ENCODE results near the gene HM13. TPM values are rescaled to one million over a fixed set of nuclear protein-coding genes. Genes with fewer than 3 reads are reported as not detected.

The HM13 gene
- total RNA-seq, 5 donors from 2014 or later (not counting 1 experiment from before 2014, with no cell fraction given), result 108 to 149 (median 140) TPM

GRCh38 chr20:31549513-31549880 is 35.3 kb downstream of the HM13 start:
- H3K27me3 ChIP-seq (replicated peaks in 1 of 2; ENCODE audit: control insufficient read depth in 2 of 2, extremely low read depth in 1 of 2, insufficient read depth in 2 of 2, low read length in 1 of 2), result no peaks in the 10 kb centered on the region
- ATAC-seq (replicated peaks in 1 of 4) (no peak), DNase-seq (no peak)
- no peak overlapping the region for H3K27ac ChIP-seq (ENCODE audit: low read length)
- Mint-ChIP-seq H3K27me3 (no peaks in the 10 kb centered on the region), H3K4me3 (no peak overlapping the region), H3K27ac (peak overlapping the region in 1 of 2 donors; percentile 4), H3K9me3 (no peaks in the 10 kb centered on the region), H3K4me1 (peaks cover 19 to 23% (median 23%) of the 10 kb centered on the region in 3 donors), H3K36me3 (peaks cover 43% of the 10 kb centered on the region)
- peaks cover 0 to 51% of the 10 kb centered on the region in 2 donors for H3K36me3 ChIP-seq (ENCODE audit: control insufficient read depth in 2 of 2, extremely low read depth in 1 of 2, insufficient read depth in 1 of 2, low read length in 1 of 2)
- ChIA-PET CTCF (no interaction called here), POLR2A (no interaction called here)
- 93% methylated on average over 3 of the region's 5 CpGs for WGBS (ENCODE audit: insufficient coverage)
- no peaks in the 10 kb centered on the region for H3K9me3 ChIP-seq
- H3K4me1 ChIP-seq (ENCODE audit: control insufficient read depth in 1 of 2, extremely low read depth in 1 of 2, insufficient read depth in 2 of 2, low read length in 2 of 2), result peaks cover 0 to 22% of the 10 kb centered on the region in 2 experiments
- H3K4me3 ChIP-seq (ENCODE audit: control insufficient read depth in 1 of 2, extremely low read depth in 1 of 2, low read length in 1 of 2), result no peak overlapping the region

- H3K4me3 Mint-ChIP-seq, result no peak overlapping the region
- Histone ChIP-seq H3K4me3 (ENCODE audit: control insufficient read depth in 1 of 2, extremely low read depth in 1 of 2, low read length in 1 of 2) (no peak overlapping the region), H3K36me3 (ENCODE audit: control insufficient read depth in 2 of 2, extremely low read depth in 1 of 2, insufficient read depth in 1 of 2, low read length in 1 of 2) (peaks cover 1 to 51% of the 10 kb centered on the region in 2 donors), H3K27ac (ENCODE audit: low read length) (no peak overlapping the region), H3K9me3 (no peaks in the 10 kb centered on the region), H3K4me1 (ENCODE audit: control insufficient read depth in 1 of 2, extremely low read depth in 1 of 2, insufficient read depth in 2 of 2, low read length in 2 of 2) (peaks cover 0 to 22% of the 10 kb centered on the region in 2 experiments), H3K27me3 (replicated peaks in 1 of 2; ENCODE audit: control insufficient read depth in 2 of 2, extremely low read depth in 1 of 2, insufficient read depth in 2 of 2, low read length in 1 of 2) (no peaks in the 10 kb centered on the region)
- ChIA-PET CTCF (interaction anchor here in 1 of 2 donors (0.5 to 1.0 kb wide), 2 partner anchors 47 to 112 kb away, joined by 3 to 4 read pairs; no protein-coding TSS in a partner anchor), POLR2A (no interaction called here)
- peaks cover 43% of the 10 kb centered on the region for H3K36me3 Mint-ChIP-seq
- WGBS (ENCODE audit: insufficient coverage), result 94% methylated on average over 10 of the region's 13 CpGs
- no peaks in the 10 kb centered on the region for H3K9me3 Mint-ChIP-seq
- no peaks in the 10 kb centered on the region for H3K27me3 Mint-ChIP-seq
- no peak for DNase-seq
- peaks cover 19 to 23% (median 23%) of the 10 kb centered on the region in 3 donors for H3K4me1 Mint-ChIP-seq
- no peak overlapping the region for H3K27ac Mint-ChIP-seq
- no peak for ATAC-seq (replicated peaks in 1 of 4)
Measured at GRCh38 chr20:31550099-31550498, 35.9 kb downstream of the HM13 start.

GRCh38 chr20:31551163-31552081 is 37.2 kb downstream of the HM13 start:
- no peak for ATAC-seq (replicated peaks in 1 of 4)
- ChIA-PET POLR2A (no interaction called here), CTCF (interaction anchor here in 1 of 2 donors (0.5 to 1.2 kb wide), 4 partner anchors 9 to 61 kb away, joined by 3 to 5 read pairs (median 4); no protein-coding TSS in a partner anchor)
- no peaks in the 10 kb centered on the region for H3K9me3 Mint-ChIP-seq
- H3K27me3 Mint-ChIP-seq, result no peaks in the 10 kb centered on the region
- no peaks in the 10 kb centered on the region for H3K27me3 ChIP-seq (replicated peaks in 1 of 2; ENCODE audit: control insufficient read depth in 2 of 2, extremely low read depth in 1 of 2, insufficient read depth in 2 of 2, low read length in 1 of 2)
- H3K4me3 ChIP-seq (ENCODE audit: control insufficient read depth in 1 of 2, extremely low read depth in 1 of 2, low read length in 1 of 2), result no peak overlapping the region
- H3K27ac Mint-ChIP-seq, result peak overlapping the region in 1 of 2 donors; percentile 22
- no peaks in the 10 kb centered on the region for H3K9me3 ChIP-seq
- H3K36me3 ChIP-seq (ENCODE audit: control insufficient read depth in 2 of 2, extremely low read depth in 1 of 2, insufficient read depth in 1 of 2, low read length in 1 of 2), result peaks cover 6 to 59% of the 10 kb centered on the region in 2 donors
- no peak overlapping the region for H3K27ac ChIP-seq (ENCODE audit: low read length)
- peaks cover 19 to 23% (median 23%) of the 10 kb centered on the region in 3 donors for H3K4me1 Mint-ChIP-seq
- peaks cover 0 to 19% of the 10 kb centered on the region in 2 experiments for H3K4me1 ChIP-seq (ENCODE audit: control insufficient read depth in 1 of 2, extremely low read depth in 1 of 2, insufficient read depth in 2 of 2, low read length in 2 of 2)
- H3K4me3 Mint-ChIP-seq, result no peak overlapping the region
- 98% methylated on average over 6 of the region's 11 CpGs for WGBS (ENCODE audit: insufficient coverage)
- no peak for DNase-seq
- peaks cover 41% of the 10 kb centered on the region for H3K36me3 Mint-ChIP-seq

GRCh38 chr20:31555203-31555775 is 41.0 kb downstream of the HM13 start:
- Mint-ChIP-seq H3K4me1 (peaks cover 5 to 6% (median 5%) of the 10 kb centered on the region in 3 donors), H3K27me3 (no peaks in the 10 kb centered on the region), H3K9me3 (no peaks in the 10 kb centered on the region), H3K36me3 (peaks cover 31% of the 10 kb centered on the region), H3K27ac (no peak overlapping the region), H3K4me3 (no peak overlapping the region)
- POLR2A ChIA-PET, result interaction anchor here in 1 of 2 donors (0.6 kb wide), 1 partner anchor 93 kb away, joined by 5 read pairs; no protein-coding TSS in a partner anchor
- peaks cover 0 to 5% of the 10 kb centered on the region in 2 experiments for H3K4me1 ChIP-seq (ENCODE audit: control insufficient read depth in 1 of 2, extremely low read depth in 1 of 2, insufficient read depth in 2 of 2, low read length in 2 of 2)
- WGBS (ENCODE audit: insufficient coverage), result 93% methylated on average over 4 of the region's 6 CpGs
- no peaks in the 10 kb centered on the region for H3K9me3 ChIP-seq
- DNase-seq (no peak), ATAC-seq (replicated peaks in 1 of 4) (no peak)
- no peak overlapping the region for H3K27ac ChIP-seq (ENCODE audit: low read length)
- CTCF ChIA-PET, result interaction anchor here (0.7 to 8.9 kb wide), 6 partner anchors 12 to 57 kb away, joined by 3 to 139 read pairs (median 4); no protein-coding TSS in a partner anchor
- H3K27me3 ChIP-seq (replicated peaks in 1 of 2; ENCODE audit: control insufficient read depth in 2 of 2, extremely low read depth in 1 of 2, insufficient read depth in 2 of 2, low read length in 1 of 2), result no peaks in the 10 kb centered on the region
- H3K36me3 ChIP-seq (ENCODE audit: control insufficient read depth in 2 of 2, extremely low read depth in 1 of 2, insufficient read depth in 1 of 2, low read length in 1 of 2), result peaks cover 6 to 45% of the 10 kb centered on the region in 2 donors
- H3K4me3 ChIP-seq (ENCODE audit: control insufficient read depth in 1 of 2, extremely low read depth in 1 of 2, low read length in 1 of 2), result no peak overlapping the region

- WGBS (ENCODE audit: insufficient coverage), result no CpG with 5 or more reads among the region's 2 CpGs
- no peaks in the 10 kb centered on the region for H3K9me3 Mint-ChIP-seq
- no peak for ATAC-seq (replicated peaks in 1 of 4)
- H3K9me3 ChIP-seq, result no peaks in the 10 kb centered on the region
- no peak for DNase-seq
- ChIA-PET POLR2A (no interaction called here), CTCF (interaction anchor here (0.6 to 8.9 kb wide), 11 partner anchors 8 to 207 kb away, joined by 3 to 139 read pairs (median 5); partner anchors contain the start of gene ID1 (in 1 of the 2))
- no peaks in the 10 kb centered on the region for H3K27me3 ChIP-seq (replicated peaks in 1 of 2; ENCODE audit: control insufficient read depth in 2 of 2, extremely low read depth in 1 of 2, insufficient read depth in 2 of 2, low read length in 1 of 2)
- H3K4me3 Mint-ChIP-seq, result no peak overlapping the region
- no peak overlapping the region for H3K4me3 ChIP-seq (ENCODE audit: control insufficient read depth in 1 of 2, extremely low read depth in 1 of 2, low read length in 1 of 2)
- H3K36me3 ChIP-seq (ENCODE audit: control insufficient read depth in 2 of 2, extremely low read depth in 1 of 2, insufficient read depth in 1 of 2, low read length in 1 of 2), result peaks cover 12 to 63% of the 10 kb centered on the region in 2 donors
- H3K4me1 ChIP-seq (ENCODE audit: control insufficient read depth in 1 of 2, extremely low read depth in 1 of 2, insufficient read depth in 2 of 2, low read length in 2 of 2), result peaks cover 0 to 10% of the 10 kb centered on the region in 2 experiments
- no peak overlapping the region for H3K27ac ChIP-seq (ENCODE audit: low read length)
- no peaks in the 10 kb centered on the region for H3K27me3 Mint-ChIP-seq
- H3K27ac Mint-ChIP-seq, result peak overlapping the region; percentile 39 to 58
- peaks cover 8 to 13% (median 9%) of the 10 kb centered on the region in 3 donors for H3K4me1 Mint-ChIP-seq
- peaks cover 36% of the 10 kb centered on the region for H3K36me3 Mint-ChIP-seq
Measured at GRCh38 chr20:31559704-31560093, 45.5 kb downstream of the HM13 start.

- Histone ChIP-seq H3K27ac (ENCODE audit: low read length) (no peak overlapping the region), H3K4me1 (ENCODE audit: control insufficient read depth in 1 of 2, extremely low read depth in 1 of 2, insufficient read depth in 2 of 2, low read length in 2 of 2) (peaks cover 0 to 10% of the 10 kb centered on the region in 2 experiments), H3K27me3 (replicated peaks in 1 of 2; ENCODE audit: control insufficient read depth in 2 of 2, extremely low read depth in 1 of 2, insufficient read depth in 2 of 2, low read length in 1 of 2) (no peaks in the 10 kb centered on the region), H3K4me3 (ENCODE audit: control insufficient read depth in 1 of 2, extremely low read depth in 1 of 2, low read length in 1 of 2) (no peak overlapping the region), H3K36me3 (ENCODE audit: control insufficient read depth in 2 of 2, extremely low read depth in 1 of 2, insufficient read depth in 1 of 2, low read length in 1 of 2) (peaks cover 9 to 57% of the 10 kb centered on the region in 2 donors), H3K9me3 (no peaks in the 10 kb centered on the region)
- ATAC-seq (replicated peaks in 1 of 4), result peak; percentile 75 to 82 (median 80)
- DNase-seq, result peak; percentile 48 to 85 (median 72)
- H3K9me3 Mint-ChIP-seq, result no peaks in the 10 kb centered on the region
- H3K27ac Mint-ChIP-seq, result peak overlapping the region; percentile 39 to 58
- ChIA-PET POLR2A (no interaction called here), CTCF (interaction anchor here (0.6 to 8.9 kb wide), 13 partner anchors 9 to 207 kb away, joined by 3 to 139 read pairs (median 5); partner anchors contain the start of gene ID1 (in 2 of the 2))
- no peak overlapping the region for H3K4me3 Mint-ChIP-seq
- peaks cover 32% of the 10 kb centered on the region for H3K36me3 Mint-ChIP-seq
- no peaks in the 10 kb centered on the region for H3K27me3 Mint-ChIP-seq
- WGBS (ENCODE audit: insufficient coverage), result 78% methylated on average over 1 of the region's 6 CpGs
- H3K4me1 Mint-ChIP-seq, result peaks cover 8 to 13% (median 9%) of the 10 kb centered on the region in 3 donors
Measured at GRCh38 chr20:31560094-31560745, 46.0 kb downstream of the HM13 start.

All from T-cell (primary cell).